ENCODE measurements around the gene TTPAL. TPM values are rescaled to one million over a fixed set of nuclear protein-coding genes. Genes with fewer than 3 reads are reported as not detected.

Gene TTPAL
- total RNA-seq, 1 experiment from 2014 or later = 10.3 TPM

DNA sequence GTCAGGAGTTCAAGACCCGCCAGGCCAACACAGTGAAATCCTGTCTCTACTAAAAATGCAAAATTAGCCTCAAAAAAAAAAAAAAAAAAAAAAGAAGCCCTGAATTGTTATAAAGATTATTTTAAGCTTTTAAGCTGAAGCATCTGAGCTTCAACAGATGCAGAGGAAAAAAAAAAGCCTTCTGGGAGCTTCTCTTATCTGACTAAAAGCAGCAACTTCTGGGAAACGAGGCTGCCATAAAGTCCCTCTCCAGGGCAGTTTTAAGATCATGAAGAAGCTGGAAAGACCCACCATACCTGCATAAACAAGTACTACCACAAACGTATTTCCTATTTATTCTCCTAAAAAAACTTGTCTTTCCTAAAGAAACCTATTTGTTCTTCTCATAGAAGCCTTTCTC, 42.6 kb downstream of the TTPAL start (continued):
- TF ChIP-seq IRF2 (CRISPR knock-in tag; IDR thresholded peaks at IDR 0.05; ENCODE audit: borderline replicate concordance, low read depth) = no peak
- TF ChIP-seq CREM (CRISPR knock-in tag; IDR thresholded peaks at IDR 0.05) = no peak
- TF ChIP-seq MXD4 (CRISPR knock-in tag; IDR thresholded peaks at IDR 0.05; ENCODE audit: borderline replicate concordance) = no peak

DNA sequence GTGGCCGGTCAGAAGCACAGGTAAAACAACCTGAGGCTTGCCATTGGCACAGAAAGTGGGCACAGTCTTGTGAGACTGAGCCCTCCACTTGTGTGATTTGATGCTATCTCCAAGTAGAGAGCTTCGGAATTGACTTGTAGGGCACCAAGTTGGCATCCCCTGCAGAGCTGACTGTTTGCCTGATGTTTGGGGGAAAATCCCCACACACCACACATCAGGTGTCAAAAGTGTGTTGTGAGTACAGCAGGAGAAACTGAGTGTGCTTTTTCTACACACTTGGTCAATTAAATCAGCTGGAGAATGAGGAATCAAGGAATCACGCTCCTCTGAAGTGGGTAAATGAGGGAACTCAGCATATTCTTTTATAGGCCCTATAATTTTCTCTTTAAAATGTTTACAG, 45.2 kb downstream of the TTPAL start:
- DNase-seq (ENCODE audit: low spot score) (no peak), ATAC-seq (no peak)
- Mint-ChIP-seq H3K9me3 (no peaks in the 10 kb centered on the region), H3K36me3 (no peaks in the 10 kb centered on the region), H3K27me3 (ENCODE audit: low read depth) (no peaks in the 10 kb centered on the region), H3K4me3 (peak overlapping the region; percentile 84), H3K27ac (no peak overlapping the region), H3K4me1 (peaks cover 40% of the 10 kb centered on the region)
- no peak for TF ChIP-seq CDX4 (CRISPR knock-in tag; IDR thresholded peaks at IDR 0.05; ENCODE audit: borderline replicate concordance)
- no peak for TF ChIP-seq FOXP4 (CRISPR knock-in tag; IDR thresholded peaks at IDR 0.05)
- TF ChIP-seq ZNF138 (CRISPR knock-in tag; conservative IDR thresholded peaks at IDR 0.05) = no peak
- no peak for TF ChIP-seq ZNF281 (CRISPR knock-in tag; IDR thresholded peaks at IDR 0.05)
- TF ChIP-seq NR1H2 (CRISPR knock-in tag; IDR thresholded peaks at IDR 0.05) = no peak
- TF ChIP-seq, protein P1, sequence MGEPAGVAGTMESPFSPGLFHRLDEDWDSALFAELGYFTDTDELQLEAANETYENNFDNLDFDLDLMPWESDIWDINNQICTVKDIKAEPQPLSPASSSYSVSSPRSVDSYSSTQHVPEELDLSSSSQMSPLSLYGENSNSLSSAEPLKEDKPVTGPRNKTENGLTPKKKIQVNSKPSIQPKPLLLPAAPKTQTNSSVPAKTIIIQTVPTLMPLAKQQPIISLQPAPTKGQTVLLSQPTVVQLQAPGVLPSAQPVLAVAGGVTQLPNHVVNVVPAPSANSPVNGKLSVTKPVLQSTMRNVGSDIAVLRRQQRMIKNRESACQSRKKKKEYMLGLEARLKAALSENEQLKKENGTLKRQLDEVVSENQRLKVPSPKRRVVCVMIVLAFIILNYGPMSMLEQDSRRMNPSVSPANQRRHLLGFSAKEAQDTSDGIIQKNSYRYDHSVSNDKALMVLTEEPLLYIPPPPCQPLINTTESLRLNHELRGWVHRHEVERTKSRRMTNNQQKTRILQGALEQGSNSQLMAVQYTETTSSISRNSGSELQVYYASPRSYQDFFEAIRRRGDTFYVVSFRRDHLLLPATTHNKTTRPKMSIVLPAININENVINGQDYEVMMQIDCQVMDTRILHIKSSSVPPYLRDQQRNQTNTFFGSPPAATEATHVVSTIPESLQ (CRISPR knock-in tag; IDR thresholded peaks at IDR 0.05) = no peak
- TF ChIP-seq ZNF416 (CRISPR knock-in tag; IDR thresholded peaks at IDR 0.05) = no peak
- no peak for TF ChIP-seq ZMAT4 (CRISPR knock-in tag; IDR thresholded peaks at IDR 0.05)
- TF ChIP-seq SMAD3 (CRISPR knock-in tag; IDR thresholded peaks at IDR 0.05; ENCODE audit: borderline replicate concordance) = no peak
- TF ChIP-seq, protein P2, sequence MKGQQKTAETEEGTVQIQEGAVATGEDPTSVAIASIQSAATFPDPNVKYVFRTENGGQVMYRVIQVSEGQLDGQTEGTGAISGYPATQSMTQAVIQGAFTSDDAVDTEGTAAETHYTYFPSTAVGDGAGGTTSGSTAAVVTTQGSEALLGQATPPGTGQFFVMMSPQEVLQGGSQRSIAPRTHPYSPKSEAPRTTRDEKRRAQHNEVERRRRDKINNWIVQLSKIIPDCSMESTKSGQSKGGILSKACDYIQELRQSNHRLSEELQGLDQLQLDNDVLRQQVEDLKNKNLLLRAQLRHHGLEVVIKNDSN (CRISPR knock-in tag; IDR thresholded peaks at IDR 0.05) = no peak
- TF ChIP-seq ZBTB43 (CRISPR knock-in tag; IDR thresholded peaks at IDR 0.05) = no peak
- TF ChIP-seq ZNF219 (CRISPR knock-in tag; IDR thresholded peaks at IDR 0.05; ENCODE audit: borderline replicate concordance) = no peak
- no peak for TF ChIP-seq NR3C1 (CRISPR knock-in tag; conservative IDR thresholded peaks at IDR 0.05; ENCODE audit: low read depth)
- no peak for TF ChIP-seq ZNF512 (CRISPR knock-in tag; IDR thresholded peaks at IDR 0.05; ENCODE audit: borderline replicate concordance)
- no peak for TF ChIP-seq HMGXB4 (CRISPR knock-in tag; IDR thresholded peaks at IDR 0.05)
- no peak for TF ChIP-seq ZBTB21 (CRISPR knock-in tag; IDR thresholded peaks at IDR 0.05; ENCODE audit: borderline replicate concordance)
- TF ChIP-seq GRHL2 (CRISPR knock-in tag; IDR thresholded peaks at IDR 0.05; ENCODE audit: insufficient replicate concordance, severe bottlenecking) = no peak
- POLR2A ChIA-PET = no interaction called here
- CTCF ChIA-PET = interaction anchor here (1.0 to 2.0 kb wide), 3 partner anchors 10 to 122 kb away, joined by 4 to 10 read pairs (median 5); no protein-coding TSS in a partner anchor
